ENCODE data around the gene TBC1D5. TPM values are rescaled to one million over a fixed set of nuclear protein-coding genes. Genes with fewer than 3 reads are reported as not detected.

The TBC1D5 gene
- total and polyA plus RNA-seq, 2 of the 4 experiments (the other 2 are of a cell fraction) = 16.4 to 57.0 TPM

DNA sequence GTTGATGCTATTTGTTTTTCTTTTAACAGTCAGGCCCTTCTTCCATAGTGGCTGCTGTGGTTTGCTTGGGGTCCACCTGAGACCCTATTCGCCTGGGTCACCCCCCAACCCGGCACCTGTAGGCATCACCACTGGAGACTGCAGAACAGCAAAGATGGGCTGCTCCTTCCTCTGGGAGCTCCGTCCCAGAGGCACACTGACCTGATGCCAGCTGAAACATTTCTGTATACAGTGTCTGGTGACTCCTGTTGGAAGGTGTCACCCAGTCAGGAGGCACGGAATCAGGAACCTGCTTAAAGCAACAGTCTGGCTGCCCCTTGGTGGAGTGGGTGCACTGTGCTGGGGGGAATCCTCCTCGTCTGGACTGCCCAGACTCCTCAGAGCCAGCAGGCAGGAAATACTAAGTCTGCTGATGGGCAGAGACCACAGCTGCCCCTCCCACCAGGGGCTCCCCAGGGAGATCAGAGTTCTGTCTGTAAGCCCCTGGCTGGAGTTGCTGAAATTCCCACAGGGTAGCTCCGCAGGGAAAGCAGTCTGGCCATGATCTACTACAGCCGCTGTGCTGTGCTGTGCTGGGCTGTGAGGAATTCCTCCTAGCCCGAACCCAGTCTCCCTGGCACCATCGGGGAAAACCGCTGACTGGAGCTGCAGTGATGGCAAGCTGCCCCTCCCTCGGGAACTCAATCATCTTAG lies 248.2 kb downstream of the TBC1D5 start:
- POLR2A ChIA-PET (ENCODE audit: unreplicated experiment) = no interaction called here
- Histone ChIP-seq H3K56ac (ENCODE audit: extremely low read depth, insufficient read depth, low read length) (no peak overlapping the region), H3K36me3 (ENCODE audit: control insufficient read depth, insufficient read depth, low read length) (no peaks in the 10 kb centered on the region), H3K79me1 (ENCODE audit: low read depth in 1 of 2, low read length in 2 of 2) (no peaks in the 10 kb centered on the region), H3K4ac (ENCODE audit: low read depth, low read length) (no peak overlapping the region), H3K9me3 (ENCODE audit: control insufficient read depth, insufficient read depth, low read length) (no peaks in the 10 kb centered on the region), H2BK15ac (ENCODE audit: low read depth, low read length) (no peak overlapping the region), H3K18ac (ENCODE audit: low read depth, low read length) (no peak overlapping the region), H4K5ac (ENCODE audit: low read depth, low read length) (no peak overlapping the region), H3K9me1 (ENCODE audit: insufficient read depth, low read length) (no peaks in the 10 kb centered on the region), H3K4me1 (ENCODE audit: control insufficient read depth, insufficient read depth, low read length) (no peaks in the 10 kb centered on the region; the same call in 1 of the 2 replicates), H2BK120ac (ENCODE audit: low read depth, low read length) (no peak overlapping the region), H2AFZ (replicated peaks; ENCODE audit: low read length, poor library complexity) (no peak overlapping the region), H2AK9ac (replicated peaks; ENCODE audit: low read depth, low read length, poor library complexity) (no peak overlapping the region), H4K91ac (ENCODE audit: insufficient read depth, low read depth, low read length) (no peak overlapping the region), H4K20me1 (ENCODE audit: insufficient read depth, low read length) (no peaks in the 10 kb centered on the region), H3K4me3 (ENCODE audit: insufficient read depth, low read depth, low read length) (no peak overlapping the region), H3K27ac (ENCODE audit: insufficient read depth, low read length) (no peak overlapping the region), H3K14ac (replicated peaks; ENCODE audit: low read depth, low read length) (no peak overlapping the region), H3K9ac (ENCODE audit: low read depth, low read length) (no peak overlapping the region), H4K8ac (ENCODE audit: low read depth in 2 of 2, low read length in 2 of 2) (no peak overlapping the region), H2AK5ac (ENCODE audit: low read depth, low read length) (no peak overlapping the region), H3K27me3 (ENCODE audit: control insufficient read depth, insufficient read depth, low read length) (no peaks in the 10 kb centered on the region), H2BK20ac (ENCODE audit: low read depth, low read length) (no peak overlapping the region), H2BK5ac (ENCODE audit: low read depth, low read length, poor library complexity, severe bottlenecking) (no peak overlapping the region), H3K23ac (ENCODE audit: low read depth, low read length) (no peak overlapping the region), H3K4me2 (ENCODE audit: low read depth, low read length) (no peak overlapping the region)
- DNase-seq (no peak), ATAC-seq (ENCODE audit: low read depth) (no peak)
- dilution Hi-C loops (cut with HindIII; ENCODE audit: low sequenced_read_pairs, unreplicated experiment) = no loop called here
- no peak for TF ChIP-seq FOS (IDR thresholded peaks at IDR 0.05; ENCODE audit: low read depth, low read length)
- TF ChIP-seq, protein P1, sequence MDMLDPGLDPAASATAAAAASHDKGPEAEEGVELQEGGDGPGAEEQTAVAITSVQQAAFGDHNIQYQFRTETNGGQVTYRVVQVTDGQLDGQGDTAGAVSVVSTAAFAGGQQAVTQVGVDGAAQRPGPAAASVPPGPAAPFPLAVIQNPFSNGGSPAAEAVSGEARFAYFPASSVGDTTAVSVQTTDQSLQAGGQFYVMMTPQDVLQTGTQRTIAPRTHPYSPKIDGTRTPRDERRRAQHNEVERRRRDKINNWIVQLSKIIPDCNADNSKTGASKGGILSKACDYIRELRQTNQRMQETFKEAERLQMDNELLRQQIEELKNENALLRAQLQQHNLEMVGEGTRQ (IDR thresholded peaks at IDR 0.05; ENCODE audit: low read depth, low read length) = no peak
- TF ChIP-seq MXI1 (IDR thresholded peaks at IDR 0.05; ENCODE audit: borderline replicate concordance, low read depth, low read length) = no peak
- no peak for TF ChIP-seq BHLHE40 (IDR thresholded peaks at IDR 0.05; ENCODE audit: low read depth, low read length)
- TF ChIP-seq MAFK (IDR thresholded peaks at IDR 0.05; ENCODE audit: low read depth, low read length) = no peak
- TF ChIP-seq MAZ (IDR thresholded peaks at IDR 0.05; ENCODE audit: borderline replicate concordance, low read depth, low read length) = no peak
- in situ Hi-C loops (cut with MboI; ENCODE audit: low sequenced_read_pairs) = no loop called here
- BruUV-seq (replicated peaks) = no TSS peak
- CTCF ChIA-PET = interaction anchor here (0.6 kb wide), 1 partner anchor 21 kb away, joined by 4 read pairs; no protein-coding TSS in a partner anchor
- intact Hi-C loops (cut with micrococcal nuclease) = no loop called here
- WGBS, 2 experiments (ENCODE audit: extremely low coverage in 2 of 2, insufficient read length in 1 of 2) = 100% methylated on average over 2 of the region's 11 CpGs; no CpG with 5 or more reads in 1 of the 2 experiments

Measured in IMR-90 (cell line).